ENCODE measurements around the gene TMPRSS9.

DNA sequence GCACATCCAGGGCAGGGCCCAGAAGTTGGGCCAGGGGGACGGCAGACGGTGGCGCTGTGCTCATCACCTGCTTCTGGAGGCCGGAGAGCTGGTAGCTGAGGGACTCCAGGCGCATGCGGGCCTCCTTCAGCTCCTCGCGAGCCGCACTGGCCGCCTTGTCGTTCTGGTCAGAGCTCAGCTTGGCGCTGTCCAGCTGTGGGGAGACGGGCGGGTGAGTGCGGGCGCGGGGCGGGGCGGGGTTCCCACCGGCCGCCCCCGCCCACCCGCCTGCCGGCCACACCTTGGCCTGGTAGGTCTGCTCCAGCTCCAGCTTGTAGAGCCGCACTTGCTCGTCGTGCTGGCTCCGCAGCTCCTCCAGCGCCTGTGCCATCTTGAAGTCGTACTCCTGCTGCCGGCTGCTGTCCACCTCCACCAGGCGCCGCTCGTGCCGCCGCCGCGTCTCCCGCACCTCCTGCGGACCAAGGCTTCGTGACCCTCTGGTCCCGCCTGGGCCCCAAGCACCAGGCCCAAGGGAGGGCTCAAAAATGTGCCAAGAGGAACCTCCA lies 74.7 kb downstream of the TMPRSS9 start:
- TF ChIP-seq, protein P1, sequence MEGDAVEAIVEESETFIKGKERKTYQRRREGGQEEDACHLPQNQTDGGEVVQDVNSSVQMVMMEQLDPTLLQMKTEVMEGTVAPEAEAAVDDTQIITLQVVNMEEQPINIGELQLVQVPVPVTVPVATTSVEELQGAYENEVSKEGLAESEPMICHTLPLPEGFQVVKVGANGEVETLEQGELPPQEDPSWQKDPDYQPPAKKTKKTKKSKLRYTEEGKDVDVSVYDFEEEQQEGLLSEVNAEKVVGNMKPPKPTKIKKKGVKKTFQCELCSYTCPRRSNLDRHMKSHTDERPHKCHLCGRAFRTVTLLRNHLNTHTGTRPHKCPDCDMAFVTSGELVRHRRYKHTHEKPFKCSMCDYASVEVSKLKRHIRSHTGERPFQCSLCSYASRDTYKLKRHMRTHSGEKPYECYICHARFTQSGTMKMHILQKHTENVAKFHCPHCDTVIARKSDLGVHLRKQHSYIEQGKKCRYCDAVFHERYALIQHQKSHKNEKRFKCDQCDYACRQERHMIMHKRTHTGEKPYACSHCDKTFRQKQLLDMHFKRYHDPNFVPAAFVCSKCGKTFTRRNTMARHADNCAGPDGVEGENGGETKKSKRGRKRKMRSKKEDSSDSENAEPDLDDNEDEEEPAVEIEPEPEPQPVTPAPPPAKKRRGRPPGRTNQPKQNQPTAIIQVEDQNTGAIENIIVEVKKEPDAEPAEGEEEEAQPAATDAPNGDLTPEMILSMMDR (IDR thresholded peaks at IDR 0.05) = no peak
- no peak for TF ChIP-seq TCF7L2 (IDR thresholded peaks at IDR 0.05; ENCODE audit: low read depth, low read length)
- TF ChIP-seq, protein P2, sequence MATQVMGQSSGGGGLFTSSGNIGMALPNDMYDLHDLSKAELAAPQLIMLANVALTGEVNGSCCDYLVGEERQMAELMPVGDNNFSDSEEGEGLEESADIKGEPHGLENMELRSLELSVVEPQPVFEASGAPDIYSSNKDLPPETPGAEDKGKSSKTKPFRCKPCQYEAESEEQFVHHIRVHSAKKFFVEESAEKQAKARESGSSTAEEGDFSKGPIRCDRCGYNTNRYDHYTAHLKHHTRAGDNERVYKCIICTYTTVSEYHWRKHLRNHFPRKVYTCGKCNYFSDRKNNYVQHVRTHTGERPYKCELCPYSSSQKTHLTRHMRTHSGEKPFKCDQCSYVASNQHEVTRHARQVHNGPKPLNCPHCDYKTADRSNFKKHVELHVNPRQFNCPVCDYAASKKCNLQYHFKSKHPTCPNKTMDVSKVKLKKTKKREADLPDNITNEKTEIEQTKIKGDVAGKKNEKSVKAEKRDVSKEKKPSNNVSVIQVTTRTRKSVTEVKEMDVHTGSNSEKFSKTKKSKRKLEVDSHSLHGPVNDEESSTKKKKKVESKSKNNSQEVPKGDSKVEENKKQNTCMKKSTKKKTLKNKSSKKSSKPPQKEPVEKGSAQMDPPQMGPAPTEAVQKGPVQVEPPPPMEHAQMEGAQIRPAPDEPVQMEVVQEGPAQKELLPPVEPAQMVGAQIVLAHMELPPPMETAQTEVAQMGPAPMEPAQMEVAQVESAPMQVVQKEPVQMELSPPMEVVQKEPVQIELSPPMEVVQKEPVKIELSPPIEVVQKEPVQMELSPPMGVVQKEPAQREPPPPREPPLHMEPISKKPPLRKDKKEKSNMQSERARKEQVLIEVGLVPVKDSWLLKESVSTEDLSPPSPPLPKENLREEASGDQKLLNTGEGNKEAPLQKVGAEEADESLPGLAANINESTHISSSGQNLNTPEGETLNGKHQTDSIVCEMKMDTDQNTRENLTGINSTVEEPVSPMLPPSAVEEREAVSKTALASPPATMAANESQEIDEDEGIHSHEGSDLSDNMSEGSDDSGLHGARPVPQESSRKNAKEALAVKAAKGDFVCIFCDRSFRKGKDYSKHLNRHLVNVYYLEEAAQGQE (IDR thresholded peaks at IDR 0.05; ENCODE audit: insufficient read depth in 1 of 2, low read depth in 2 of 2, low read length in 1 of 2) = no peak
- no peak for TF ChIP-seq POLR2AphosphoS5 (IDR thresholded peaks at IDR 0.05; ENCODE audit: low read depth, low read length)
